G401.6 (cell line): ENCODE results near the gene CXCR6.

ENCODE experiments used
- FAIRE-seq: peaks from 2 replicates; lab custom pipeline; 2012; peaks lifted over from hg19 to GRCh38; lab: Jason Lieb, UNC

Gene CXCR6

DNA sequence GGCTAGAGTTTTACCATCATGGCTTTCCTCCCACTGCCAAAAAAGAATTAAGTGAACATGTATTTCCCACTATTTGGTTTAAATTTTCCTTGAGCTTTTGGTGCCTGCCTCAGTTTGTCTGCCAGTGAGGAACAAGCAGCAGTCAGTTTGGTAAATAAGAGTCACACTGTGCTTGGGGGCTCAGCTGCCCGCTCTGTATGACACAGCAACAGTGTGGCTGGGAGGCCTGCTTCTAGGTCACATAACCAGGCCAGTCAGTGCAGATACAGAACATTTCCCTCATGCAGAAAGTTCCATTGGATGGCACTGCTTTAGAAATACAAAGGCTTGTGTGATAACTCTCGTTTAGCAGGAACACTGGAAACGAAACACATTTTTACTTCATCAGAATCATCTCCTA, 26.7 kb downstream of the CXCR6 start:
- FAIRE-seq: no peak

DNA sequence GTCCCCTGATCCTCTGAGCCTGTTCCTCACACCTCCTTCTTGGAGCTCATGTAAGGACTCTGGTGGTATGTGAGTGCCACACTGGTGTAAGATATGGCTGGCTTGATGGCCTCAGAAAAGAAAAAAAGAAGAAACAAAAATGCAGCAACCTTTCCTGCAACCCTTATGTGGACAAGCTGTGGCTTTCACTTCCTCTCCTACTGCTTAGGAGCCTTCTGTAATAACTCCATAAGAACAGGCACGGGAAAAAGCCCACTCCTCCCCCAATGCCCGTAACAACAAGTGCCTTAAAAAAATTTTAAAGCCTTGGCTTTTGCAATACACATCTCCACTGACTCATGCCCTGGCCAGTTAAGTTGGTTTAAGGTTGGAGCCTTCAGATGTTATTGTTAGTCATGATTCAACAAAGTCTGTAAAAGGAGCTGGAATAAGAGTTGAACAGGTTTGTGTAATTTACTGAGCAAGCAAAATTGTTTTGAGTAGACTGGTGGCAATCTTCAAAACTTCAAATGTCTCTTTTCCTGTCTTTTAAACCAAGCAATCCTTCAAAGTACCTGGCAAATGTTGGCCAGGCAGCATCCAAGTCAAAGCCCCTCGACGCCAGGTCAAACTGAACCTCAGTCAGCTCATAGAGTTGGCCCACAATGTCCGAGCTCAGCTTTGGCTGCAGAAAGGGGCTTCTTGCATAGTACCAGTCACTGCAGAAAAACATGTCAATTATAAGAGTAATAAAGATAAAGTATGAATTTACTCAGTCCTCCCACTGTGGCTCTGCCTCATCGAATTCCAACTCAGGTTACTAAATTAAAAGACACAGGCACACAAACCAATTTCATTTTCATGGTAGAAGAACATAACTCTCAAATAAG, 29.5 kb downstream of the CXCR6 start:
- no peak for FAIRE-seq

DNA sequence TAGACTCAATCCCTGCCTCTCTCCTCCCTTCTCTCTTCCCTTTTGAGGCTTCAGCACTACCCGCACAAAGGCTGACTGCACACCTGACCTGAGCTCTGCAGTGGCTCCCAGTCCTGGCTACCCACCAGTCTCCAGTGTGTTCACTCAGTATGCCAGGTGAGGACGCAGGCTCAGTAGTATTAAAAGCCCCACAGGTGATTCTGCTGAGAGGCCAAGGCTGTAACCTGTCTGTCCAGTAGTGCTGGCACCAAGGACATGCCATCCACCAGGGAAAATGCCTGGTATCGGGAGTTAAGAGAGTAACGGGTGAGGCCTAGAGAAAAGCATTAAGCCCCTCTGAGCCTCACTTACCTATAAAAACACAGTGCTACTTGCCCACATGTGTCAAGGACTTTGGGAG, 31.4 kb downstream of the CXCR6 start:
- FAIRE-seq: no peak

DNA sequence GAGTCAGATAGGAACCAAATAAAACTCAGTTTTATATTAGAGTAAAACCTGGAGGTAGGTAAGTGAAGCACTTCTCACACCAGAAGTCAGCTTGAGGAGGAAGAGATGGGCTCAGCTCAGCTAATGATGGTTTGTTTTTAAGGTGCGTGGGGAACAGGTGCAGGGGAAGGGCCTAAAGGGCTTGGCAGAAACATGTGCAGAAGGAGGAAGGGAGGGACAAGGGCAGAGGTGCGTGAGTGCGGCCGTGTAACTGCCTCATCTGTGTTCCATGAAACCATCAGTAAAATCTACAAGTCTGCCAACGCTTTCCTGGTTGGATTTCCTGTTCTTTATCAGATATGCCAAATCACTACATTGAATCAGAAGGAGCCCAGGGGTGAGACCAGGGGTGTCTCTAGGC, 32.4 kb downstream of the CXCR6 start:
- FAIRE-seq: no peak

DNA sequence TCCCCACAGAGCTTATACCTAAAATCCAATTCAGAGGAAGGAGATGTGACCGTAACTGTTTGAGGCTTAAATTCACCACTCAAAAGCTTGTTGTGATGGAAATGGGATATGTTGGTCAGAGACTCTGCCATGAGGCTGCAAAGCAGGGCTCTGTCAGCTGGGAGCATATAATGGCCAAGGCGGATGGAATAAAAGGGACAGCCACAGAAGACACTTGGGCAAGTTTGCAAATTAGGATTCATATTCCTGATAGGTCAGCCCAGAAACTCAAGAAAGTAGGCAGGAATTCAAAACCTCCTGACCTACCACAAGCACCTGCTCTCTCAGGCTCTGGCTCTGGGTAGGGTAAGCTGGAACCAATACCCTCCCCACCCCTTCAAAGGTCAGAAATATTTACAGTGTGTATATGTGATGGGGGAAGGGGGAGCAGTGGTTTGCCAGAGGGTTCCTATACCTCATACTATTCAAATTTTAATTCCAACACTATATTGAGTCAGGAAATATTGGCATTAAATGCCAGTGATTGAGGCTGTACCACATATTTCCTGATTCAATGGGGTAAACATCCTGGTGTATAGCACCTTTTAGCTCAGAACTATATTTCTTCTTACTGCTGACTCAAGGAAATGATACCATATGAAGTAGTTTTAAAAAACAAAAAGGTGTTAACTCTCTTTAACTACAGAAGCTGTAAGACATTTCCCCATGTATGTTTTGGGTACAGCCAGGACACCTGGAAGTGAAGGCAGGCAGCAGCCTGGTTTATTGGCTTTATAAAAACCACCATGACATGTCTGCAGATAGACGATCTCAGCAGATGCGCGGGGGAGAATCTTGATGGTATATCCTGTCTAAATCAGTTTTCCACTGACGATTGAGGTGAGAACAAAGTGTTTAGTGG, 33.2 kb downstream of the CXCR6 start:
- no peak for FAIRE-seq

DNA sequence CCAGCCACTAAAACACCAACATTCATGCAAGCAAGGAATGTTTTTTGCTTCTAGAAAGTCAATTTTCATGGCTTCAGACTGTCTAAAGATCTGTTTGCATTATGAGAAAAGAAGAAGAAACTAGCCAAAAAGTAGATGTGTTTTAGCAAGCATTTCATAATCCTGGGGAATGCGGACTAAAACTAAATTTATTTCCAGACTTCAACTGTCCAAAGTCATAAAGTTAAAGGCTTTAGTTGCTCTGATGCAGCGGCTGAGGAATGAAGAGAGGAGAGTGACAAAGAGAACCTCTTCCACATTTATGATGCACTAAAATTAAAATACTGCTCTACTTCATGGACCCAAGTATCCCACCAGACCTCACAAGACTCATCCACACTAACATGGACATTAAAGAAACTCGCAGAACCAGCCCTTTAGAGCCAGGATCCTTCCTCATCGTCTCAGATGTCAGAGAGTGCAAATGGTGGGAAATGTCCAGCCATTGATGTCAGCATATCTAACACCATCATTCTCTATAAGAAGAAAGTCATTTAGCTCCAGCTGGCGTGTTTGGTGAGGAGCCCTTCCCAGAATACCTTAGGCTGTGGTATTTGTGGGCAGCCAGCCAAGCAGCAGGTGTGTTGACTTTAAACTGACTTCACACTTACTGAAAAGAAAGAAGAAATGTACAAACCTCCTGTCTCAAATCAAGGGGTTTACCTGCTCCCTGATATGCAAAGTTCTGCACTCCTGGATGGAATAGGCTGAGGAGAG, 34.9 kb downstream of the CXCR6 start:
- no peak for FAIRE-seq

DNA sequence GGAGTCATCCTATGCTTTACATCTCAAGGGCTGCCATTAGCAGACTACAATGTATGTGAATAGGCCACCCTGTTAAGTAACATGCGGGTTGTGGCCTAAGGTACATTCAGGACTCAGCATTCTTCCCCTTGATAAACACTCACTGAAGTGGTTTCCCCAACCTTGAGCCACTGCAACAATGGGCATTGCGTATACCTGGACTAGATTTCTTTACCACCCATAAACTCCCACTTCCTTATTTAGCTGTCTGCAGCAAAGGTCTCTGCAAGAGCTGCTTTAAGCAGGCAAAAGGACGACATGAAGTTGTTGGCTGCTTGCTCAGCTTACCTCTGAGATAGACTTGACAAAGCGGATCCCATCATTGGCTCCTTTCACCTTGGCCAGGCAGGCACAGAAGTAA, 36.1 kb downstream of the CXCR6 start:
- FAIRE-seq: no peak

DNA sequence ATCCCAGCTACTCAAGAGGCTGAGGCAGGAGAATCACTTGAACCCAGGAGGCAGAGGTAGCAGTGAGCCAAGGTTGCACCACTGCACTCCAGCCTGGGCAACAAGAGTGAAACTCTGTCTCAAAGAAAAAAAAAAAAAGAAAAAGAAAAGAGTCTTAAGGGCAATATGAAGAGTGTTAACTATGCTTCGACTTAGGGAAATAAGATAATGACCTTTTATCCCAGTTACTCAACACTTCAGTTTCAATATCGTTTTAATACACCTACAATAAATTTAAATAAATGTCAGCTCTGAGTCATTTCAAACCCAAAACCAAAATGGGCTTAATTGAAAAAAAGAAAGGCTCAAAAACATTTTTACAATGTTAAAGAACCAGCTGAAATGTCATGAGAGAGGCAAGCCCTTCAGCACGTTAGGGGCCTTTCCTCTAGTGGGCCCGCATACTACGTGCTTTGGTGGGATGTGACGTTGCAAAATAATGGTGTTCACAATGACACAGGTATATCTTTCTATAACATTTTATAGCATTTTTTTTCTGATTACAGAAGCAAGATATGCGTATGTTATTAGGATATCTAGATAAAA, 37.1 kb downstream of the CXCR6 start:
- no peak for FAIRE-seq

DNA sequence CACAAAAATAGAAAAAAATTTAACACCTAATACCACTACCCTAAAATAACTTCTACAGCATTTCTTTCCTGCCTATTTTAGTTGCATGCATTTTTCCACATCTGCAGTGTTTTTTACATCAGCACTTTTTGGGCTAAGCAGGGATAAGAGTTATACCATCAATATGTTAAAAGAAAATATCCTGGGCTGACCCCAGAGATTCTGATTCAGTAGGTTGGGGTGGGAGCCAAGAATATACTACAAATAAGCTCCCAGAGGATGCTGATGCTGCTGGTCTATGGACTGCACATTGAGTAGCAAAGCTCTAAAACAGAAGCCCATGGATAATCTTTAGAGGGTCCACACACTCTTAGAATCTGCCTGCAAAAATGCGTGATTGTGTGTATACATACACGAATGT, 37.6 kb downstream of the CXCR6 start:
- no peak for FAIRE-seq

DNA sequence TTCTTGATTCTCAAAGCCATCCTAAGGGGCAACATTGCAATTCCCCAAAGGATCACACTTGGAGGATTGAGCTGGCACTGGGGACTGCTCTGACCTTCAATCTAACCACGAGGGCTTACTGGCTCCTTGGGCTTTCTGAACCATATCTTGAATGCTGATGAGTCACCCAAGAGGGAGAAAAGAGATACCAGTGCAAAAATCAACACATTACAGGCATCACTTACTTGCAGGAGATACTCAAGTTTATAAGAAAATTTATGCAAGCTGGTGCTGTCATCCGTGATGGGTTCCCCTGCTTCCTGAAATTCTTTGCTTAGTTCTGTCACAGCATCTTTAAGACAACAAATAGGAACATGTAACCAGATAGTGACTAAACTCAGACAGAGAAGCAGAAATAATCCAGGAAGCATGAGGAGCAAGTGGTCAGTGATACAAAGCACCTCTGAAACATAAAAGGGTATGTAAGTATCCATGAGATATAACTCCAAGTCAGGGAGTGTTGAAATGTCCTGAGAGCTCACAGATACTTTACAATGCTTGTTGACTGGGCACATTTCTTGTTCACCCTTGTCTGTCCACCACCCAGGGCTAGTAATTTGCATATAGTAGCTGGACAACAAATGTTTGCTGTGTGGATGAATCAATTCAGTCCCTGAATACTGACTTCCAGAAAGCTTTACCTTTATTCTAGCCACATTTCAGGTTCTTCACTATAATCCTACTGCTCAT, 38.2 kb downstream of the CXCR6 start:
- FAIRE-seq: no peak

DNA sequence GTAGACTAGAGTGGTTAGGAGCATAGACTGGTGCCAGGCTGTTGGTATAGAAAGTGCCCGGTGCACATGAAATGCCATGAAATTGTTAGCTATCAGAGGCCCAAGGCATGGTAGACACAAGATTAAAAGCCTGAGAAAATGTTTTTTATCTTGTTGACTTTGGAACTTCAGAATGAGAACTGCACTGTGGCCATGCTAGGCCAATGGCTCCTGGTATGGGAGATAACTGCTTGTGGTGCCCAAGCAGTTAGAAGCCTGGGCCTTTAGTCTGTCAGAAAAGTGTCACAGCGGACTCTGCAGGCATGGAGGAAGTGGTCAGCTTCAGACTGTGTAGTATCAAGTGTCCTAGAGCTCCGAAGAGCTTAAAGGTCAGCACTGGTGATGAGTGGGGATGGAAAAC, 40.5 kb downstream of the CXCR6 start:
- FAIRE-seq: no peak

DNA sequence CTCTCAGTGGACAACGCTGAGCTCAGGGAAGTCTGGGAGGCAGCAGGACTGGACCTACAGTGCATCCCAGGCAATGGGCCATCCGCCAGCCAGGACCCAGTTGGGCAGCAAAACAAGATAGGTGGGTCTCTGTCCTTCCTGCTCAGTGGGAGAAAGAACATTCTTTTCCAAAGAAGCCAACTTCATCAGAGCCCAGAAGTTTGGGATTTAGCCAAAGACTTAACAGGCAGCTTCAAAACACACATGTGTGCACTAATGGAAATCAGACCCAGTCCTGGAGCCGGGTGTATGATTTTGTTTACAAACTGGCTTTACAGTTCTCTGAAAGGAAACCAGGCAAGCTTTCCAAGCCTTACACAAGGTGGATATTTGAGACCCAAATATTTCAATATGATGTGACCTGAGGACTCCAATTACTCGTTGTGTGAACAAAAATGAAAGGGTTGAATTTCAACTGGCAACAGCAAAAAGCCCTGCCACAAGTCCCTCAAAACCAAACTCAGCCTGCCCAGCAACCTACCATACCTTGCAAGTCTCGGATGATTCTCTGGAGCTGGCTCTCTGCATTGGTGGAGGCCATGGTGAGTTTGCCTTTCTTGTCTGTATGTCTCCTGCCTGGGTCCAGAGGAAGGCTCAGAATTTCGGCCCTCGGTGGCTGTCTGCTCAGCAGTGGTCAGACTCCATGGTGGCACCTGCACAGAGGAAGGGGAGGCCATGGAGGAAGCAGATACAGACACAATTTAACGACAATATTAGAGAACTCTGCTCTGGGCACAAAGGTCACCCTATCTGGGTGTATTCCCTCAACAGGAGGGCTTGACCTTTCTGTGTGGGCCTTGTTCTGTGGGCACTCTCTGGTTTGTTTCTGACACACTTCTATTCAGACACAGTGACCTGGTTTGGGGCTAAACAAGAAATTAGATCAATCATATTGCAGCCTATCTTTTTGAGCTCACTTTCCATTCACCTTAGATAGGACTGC, 41.4 kb downstream of the CXCR6 start:
- no peak for FAIRE-seq

DNA sequence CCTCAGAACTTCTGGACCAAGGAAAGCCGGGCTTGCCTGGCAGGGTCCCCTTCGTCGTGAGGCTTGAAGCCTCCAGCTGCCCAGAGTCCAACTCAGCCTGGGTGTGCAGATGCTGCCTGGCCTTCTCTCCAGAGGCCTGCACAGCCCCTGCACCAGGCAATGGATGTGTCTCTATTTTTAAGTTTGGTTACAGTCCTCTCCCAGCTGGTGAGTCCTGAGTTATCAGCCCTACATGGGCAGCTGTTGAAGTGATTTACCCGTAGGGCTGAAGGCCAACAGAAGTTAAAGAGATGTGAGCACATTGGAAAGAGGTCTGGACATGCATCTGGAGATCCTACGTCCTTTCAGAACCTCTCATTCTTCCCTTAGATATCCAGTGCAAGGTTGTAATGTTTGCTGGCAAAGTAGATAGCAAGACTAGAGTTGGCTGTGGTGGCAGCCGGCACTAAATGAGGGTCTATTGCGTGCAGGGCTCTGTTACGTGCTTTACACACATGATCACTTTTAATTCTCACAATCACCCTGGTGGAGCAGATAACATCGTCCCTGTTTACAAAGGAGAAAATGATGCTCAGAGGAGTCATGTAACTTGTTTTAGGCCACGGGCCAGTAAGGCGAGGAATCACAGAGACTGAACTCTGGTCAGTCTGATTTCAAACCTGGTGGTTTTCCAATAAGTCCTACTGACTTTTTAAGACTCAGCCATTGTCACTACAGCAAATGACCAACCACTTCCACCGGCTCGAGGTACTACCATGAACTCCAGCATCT, 42.5 kb downstream of the CXCR6 start:
- FAIRE-seq: no peak

DNA sequence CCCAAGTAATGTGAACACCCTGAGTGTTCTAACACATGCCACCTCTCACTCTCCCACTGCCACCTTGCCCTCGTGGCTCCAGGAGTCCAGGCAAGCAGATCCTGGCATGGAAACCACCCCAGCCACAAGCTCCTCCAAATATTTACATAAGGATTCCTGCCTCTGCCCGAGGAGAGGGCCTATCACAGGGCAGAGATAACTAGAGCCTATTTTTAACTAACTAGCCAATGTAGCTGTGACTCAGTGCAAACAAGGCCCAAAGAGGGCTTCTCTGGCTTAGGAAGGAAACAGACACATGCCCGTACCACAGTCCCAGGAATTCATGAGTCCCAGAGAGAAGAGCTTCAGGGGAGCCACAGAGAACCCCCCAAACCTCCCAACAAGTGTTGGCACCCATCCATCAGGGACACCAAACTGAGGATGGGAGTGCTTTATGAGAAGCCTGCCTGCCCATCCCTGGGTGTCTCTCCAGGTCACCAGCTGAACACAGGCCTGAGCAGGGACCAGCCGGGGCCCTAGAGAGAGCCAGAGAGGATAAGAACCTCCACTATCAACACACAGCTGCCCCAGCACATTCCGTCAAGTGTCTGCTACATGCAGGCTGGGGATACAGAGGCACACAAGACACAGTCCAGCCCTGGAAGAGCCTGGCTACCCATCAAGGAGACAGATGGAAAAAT, 43.2 kb downstream of the CXCR6 start:
- no peak for FAIRE-seq

DNA sequence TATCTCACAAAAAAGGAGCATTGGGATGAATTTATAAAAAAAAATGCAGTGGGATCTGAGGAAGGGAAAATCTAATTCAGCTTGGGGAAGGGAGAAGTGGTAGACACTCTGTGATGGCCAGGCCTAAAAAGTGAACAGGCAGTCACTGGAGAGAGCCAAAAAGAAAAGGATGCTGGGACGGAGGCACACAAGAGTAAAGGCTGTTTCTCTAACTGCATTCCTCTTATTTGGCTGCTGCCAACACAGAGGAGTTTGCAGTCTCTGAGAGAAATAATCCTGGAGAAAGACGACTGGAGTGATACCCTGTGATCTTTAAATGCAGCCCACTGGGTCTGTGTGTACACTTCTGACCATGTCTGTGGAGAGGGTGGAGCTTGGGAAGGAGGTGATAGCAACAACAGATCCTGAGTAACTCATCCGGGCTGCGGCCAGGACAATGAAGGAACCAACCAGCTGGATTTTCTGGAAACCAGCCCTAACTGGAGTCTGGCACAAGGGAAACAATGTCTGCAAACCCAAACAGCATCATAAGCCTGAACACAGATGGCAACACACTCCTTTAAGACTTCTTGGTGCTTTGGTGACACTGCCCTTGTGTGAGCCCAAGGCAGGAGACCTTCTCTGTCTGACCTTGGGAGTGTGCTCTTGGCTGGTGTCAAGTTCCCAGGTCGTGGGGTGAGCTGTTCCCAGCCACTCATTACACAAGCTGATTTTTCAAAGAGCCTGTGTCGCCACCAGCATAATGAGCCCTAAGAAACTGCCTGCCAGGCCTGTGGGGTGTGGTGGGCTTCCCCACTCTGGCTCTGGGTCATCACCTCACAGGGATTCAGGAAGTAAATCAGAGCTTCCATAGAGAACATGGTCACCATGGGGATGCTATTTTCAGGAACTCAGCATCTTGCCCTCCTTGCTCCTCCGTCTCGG, 44.4 kb downstream of the CXCR6 start:
- no peak for FAIRE-seq

DNA sequence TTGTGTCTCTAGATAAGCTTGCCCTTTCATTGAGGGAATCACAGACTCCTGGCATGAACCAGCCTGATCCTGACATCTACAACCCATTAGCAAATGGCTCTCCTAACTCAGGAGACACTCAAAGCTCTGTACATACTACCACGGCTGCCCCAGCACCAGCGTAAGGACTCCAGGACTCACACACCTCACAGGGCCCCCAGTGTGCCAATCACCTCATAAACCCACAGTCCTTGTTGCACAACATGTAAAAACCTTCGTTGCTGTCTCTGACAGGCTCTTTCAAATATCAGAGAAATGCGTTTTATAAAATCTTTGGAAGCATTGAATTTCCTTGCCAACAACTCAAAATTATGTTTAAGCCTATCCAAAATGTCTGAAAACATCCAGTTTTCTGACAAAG, 45.1 kb downstream of the CXCR6 start:
- no peak for FAIRE-seq

DNA sequence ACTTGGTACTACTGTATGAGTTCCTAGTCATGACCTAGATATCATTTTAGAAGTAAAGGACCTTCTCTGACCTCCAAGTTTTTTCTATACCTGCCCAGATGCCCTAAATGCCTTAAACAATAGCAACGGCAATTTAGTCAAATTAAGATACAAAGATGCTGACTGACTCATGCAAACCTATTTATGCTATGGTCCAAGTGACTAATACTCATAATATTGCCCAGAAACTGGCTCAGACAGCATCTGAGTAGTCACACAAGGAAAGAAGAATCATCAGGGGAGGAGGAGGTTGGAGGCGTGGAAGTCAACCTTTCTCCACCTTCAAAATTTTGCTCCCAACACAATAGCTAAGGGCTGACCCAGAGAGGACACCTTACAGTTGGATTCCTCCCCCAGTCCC, 45.5 kb downstream of the CXCR6 start:
- FAIRE-seq: no peak

DNA sequence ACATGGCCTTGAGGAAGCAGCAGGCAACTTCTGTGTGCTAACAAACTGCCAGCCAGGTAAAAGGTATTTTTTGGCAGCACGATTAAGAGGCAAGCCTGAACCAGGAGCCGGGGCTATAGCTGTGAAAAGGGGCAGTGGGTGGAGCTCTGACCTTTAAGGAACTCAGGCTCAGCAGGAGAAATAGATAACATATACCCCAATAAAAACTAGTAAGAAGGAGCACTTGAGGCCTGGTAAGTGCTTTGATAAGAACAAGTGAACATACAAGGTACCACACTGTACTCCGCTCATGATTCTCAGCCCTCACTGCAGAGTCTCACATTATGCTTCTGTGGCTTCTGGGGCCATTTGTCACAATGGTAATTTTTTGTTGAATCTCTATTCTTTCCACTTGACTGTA, 46.9 kb downstream of the CXCR6 start:
- no peak for FAIRE-seq
